Endothelial cell of umbilical vein (primary cell): ENCODE measurements around the gene GRIK1. TPM values are rescaled to one million over a fixed set of nuclear protein-coding genes. Genes with fewer than 3 reads are reported as not detected.

Experiments
- BruUV-seq: library from RNA; stranded (reverse); fragments of 400-500 nt; replicated peaks from 2 replicates; lab custom pipeline; 2021; lab: Mats Ljungman, UMichigan
- CTCF ChIA-PET: fragments of 300-600, 350-600 bp; sonication (Branson Sonifier 250); formaldehyde crosslinking; loops from one replicate; lab custom pipeline; 2021; ENCODE audit warnings: antibody characterized with exemption, inconsistent platforms; lab: Charles Lee
- POLR2A ChIA-PET: fragments of 300-600, 350-600 bp; sonication (Branson Sonifier 250); formaldehyde crosslinking; loops from one replicate; lab custom pipeline; 2021; ENCODE audit warnings: antibody characterized with exemption, inconsistent platforms; lab: Charles Lee
- DNase-seq: peaks from one replicate; pipeline ENCODE4 v3.0.0-alpha.2; 2011; ENCODE audit warnings: low read depth, low spot score
- FAIRE-seq: peaks from 2 replicates; lab custom pipeline; 2011; peaks lifted over from hg19 to GRCh38; lab: Jason Lieb, UNC
- H2AFZ ChIP-seq: 2 replicates; pipeline ENCODE4 v1.6.0; 2012; ENCODE audit warnings: low read depth, low read length, control low read depth, inconsistent platforms
- H3K27ac ChIP-seq: 2 replicates; pipeline ENCODE4 v1.5.1; 2011; ENCODE audit warnings: low read depth, mild to moderate bottlenecking, control low read depth, low read length, moderate library complexity; ENCODE audit not compliant: insufficient read depth
- H3K27me3 ChIP-seq, 2 experiments: 2 replicates each; pipeline versions ENCODE4 v1.6.0 to v1.6.1; 2011; ENCODE audit warnings: low read length in 2 of 2, mixed read lengths in 1 of 2; ENCODE audit not compliant: control insufficient read depth in 2 of 2, insufficient read depth in 2 of 2
- H3K36me3 ChIP-seq, 2 experiments: 2 replicates in 1 of 2; 3 replicates in 1 of 2; pipeline ENCODE4 v1.5.1; 2011; ENCODE audit warnings: low read length in 2 of 2, mild to moderate bottlenecking in 1 of 2, moderate library complexity in 1 of 2; ENCODE audit not compliant: control insufficient read depth in 2 of 2, insufficient read depth in 2 of 2; ENCODE audit errors: extremely low read depth in 1 of 2
- H3K4me1 ChIP-seq: 3 replicates; pipeline ENCODE4 v1.5.1; 2011; ENCODE audit warnings: mild to moderate bottlenecking, low read length; ENCODE audit not compliant: control insufficient read depth, insufficient read depth; ENCODE audit errors: extremely low read depth
- H3K4me2 ChIP-seq: 2 replicates; pipeline ENCODE4 v1.6.1; 2011; ENCODE audit warnings: low read length, control low read depth, mixed read lengths; ENCODE audit not compliant: insufficient read depth
- H3K4me3 ChIP-seq, 3 experiments: fragments of 200-600 bp in 1 of 3; sonication (generic), shearing (Covaris generic) in 1 of 3; replicated peaks in 1 of 3; 2 replicates each; pipeline ENCODE4 v1.5.1; 2011 to 2016; ENCODE audit warnings: control low read depth in 3 of 3, low read length in 3 of 3, mild to moderate bottlenecking in 2 of 3, inconsistent platforms in 1 of 3, low read depth in 1 of 3, moderate library complexity in 1 of 3; ENCODE audit not compliant: insufficient read depth in 1 of 3
- H3K79me2 ChIP-seq: 2 replicates; pipeline ENCODE4 v1.6.0; 2012; ENCODE audit warnings: low read length, inconsistent platforms; ENCODE audit not compliant: control insufficient read depth, insufficient read depth
- H3K9ac ChIP-seq: replicated peaks from 2 replicates; pipeline ENCODE3; 2011; ENCODE audit warnings: low read length, control low read depth; ENCODE audit not compliant: insufficient read depth; ENCODE audit errors: extremely low read depth
- H3K9me1 ChIP-seq: replicated peaks from 3 replicates; pipeline ENCODE4 v1.6.0; 2011; ENCODE audit warnings: mild to moderate bottlenecking, low read length; ENCODE audit not compliant: control insufficient read depth, insufficient read depth; ENCODE audit errors: extremely low read depth
- H3K9me3 ChIP-seq: replicated peaks from 2 replicates; pipeline ENCODE4 v1.5.1; 2012; ENCODE audit warnings: low read length, inconsistent platforms; ENCODE audit not compliant: control insufficient read depth, insufficient read depth
- H4K20me1 ChIP-seq: replicated peaks from 2 replicates; pipeline ENCODE3; 2011; ENCODE audit warnings: mild to moderate bottlenecking, low read length; ENCODE audit not compliant: control insufficient read depth, insufficient read depth; ENCODE audit errors: extremely low read depth
- CTCF ChIP-seq, 2 donors: IDR thresholded peaks; 1 replicate in 1 of 2; 2 replicates in 1 of 2; pipeline ENCODE4 v1.5.1; 2011; ENCODE audit warnings: low read length in 2 of 2, mild to moderate bottlenecking in 2 of 2, moderate library complexity in 2 of 2, control low read depth in 1 of 2, inconsistent platforms in 1 of 2, low read depth in 1 of 2; ENCODE audit not compliant: insufficient read depth in 1 of 2; ENCODE audit errors: extremely low read depth in 1 of 2
- EZH2 ChIP-seq: IDR thresholded peaks from 2 replicates; pipeline ENCODE4 v1.6.1; 2012; ENCODE audit warnings: borderline replicate concordance, low read depth, mild to moderate bottlenecking, moderate library complexity, low read length, inconsistent platforms; ENCODE audit not compliant: severe bottlenecking
- GATA2 ChIP-seq: IDR thresholded peaks from 2 replicates; pipeline ENCODE4 v1.7.0; 2011; ENCODE audit warnings: low read depth, mild to moderate bottlenecking, moderate library complexity, mixed read lengths, low read length; ENCODE audit not compliant: insufficient read length, insufficient read depth
- MYC ChIP-seq: IDR thresholded peaks from one replicate; pipeline ENCODE4 v1.6.1; 2011; ENCODE audit warnings: mild to moderate bottlenecking, low read depth, low read length
- POLR2A ChIP-seq: IDR thresholded peaks from 2 replicates; pipeline ENCODE4 v1.6.1; 2012; ENCODE audit warnings: low read depth, mild to moderate bottlenecking, control low read depth, low read length
- POLR2AphosphoS5 ChIP-seq: IDR thresholded peaks from 2 replicates; pipeline ENCODE4 v1.6.1; 2012; ENCODE audit warnings: low read depth, mild to moderate bottlenecking, control low read depth, low read length, moderate library complexity; ENCODE audit not compliant: insufficient read depth
- dilution Hi-C: fragments of 300-500 bp; cut with MboI; formaldehyde crosslinking; loops from one replicate; pipeline ENCODE4 v1.15.0; 2019; ENCODE audit warnings: low sequenced_read_pairs; ENCODE audit not compliant: extremely low pct_ligation_motif_present
- intact Hi-C: fragments of 100-400 bp; cut with micrococcal nuclease; formaldehyde crosslinking; loops from one replicate; pipeline ENCODE4 v1.10.0; 2022
- polyA plus RNA-seq, 4 experiments: library from polyadenylated mRNA; depleted of rRNA in 3 of 4; stranded (reverse) in 3 of 4; unstranded in 1 of 4; fragments of >200 nt; gene quantifications; 2 replicates each; pipeline versions ENCODE4 v1.2.1 to v1.2.3, GENCODE V29; 2011 to 2012; ENCODE audit warnings: missing spikeins in 1 of 4
- total RNA-seq: library from RNA; stranded (reverse); gene quantifications from 2 replicates; pipeline ENCODE4 v1.2.3, GENCODE V29; 2021
- TF ChIP-seq, protein P1 (sequence below): IDR thresholded peaks from 2 replicates; pipeline ENCODE4 v1.6.1; 2011; ENCODE audit not compliant: insufficient read depth, insufficient read length

GRIK1 gene
- total and polyA plus RNA-seq, 2 donors (not counting 3 experiments of a cell fraction or from before 2014, with no cell fraction given) = not detected

GRCh38 chr21:29749223-29749622, 190.6 kb downstream of the GRIK1 start:
- FAIRE-seq = no peak
- dilution Hi-C loops (no loop called here), intact Hi-C loops (no loop called here)
- no peaks in the 10 kb centered on the region for H4K20me1 ChIP-seq
- H3K4me1 ChIP-seq = no peaks in the 10 kb centered on the region
- H3K36me3 ChIP-seq = no peaks in the 10 kb centered on the region
- H3K27me3 ChIP-seq = no peaks in the 10 kb centered on the region
- ChIA-PET POLR2A (no interaction called here), CTCF (no interaction called here)
- H3K4me3 ChIP-seq = no peak overlapping the region
- DNase-seq = no peak
- no peak overlapping the region for H3K4me2 ChIP-seq
- no peak for TF ChIP-seq EZH2
- TF ChIP-seq, protein P1, sequence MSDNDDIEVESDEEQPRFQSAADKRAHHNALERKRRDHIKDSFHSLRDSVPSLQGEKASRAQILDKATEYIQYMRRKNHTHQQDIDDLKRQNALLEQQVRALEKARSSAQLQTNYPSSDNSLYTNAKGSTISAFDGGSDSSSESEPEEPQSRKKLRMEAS = no peak
- no peak for TF ChIP-seq POLR2A
- TF ChIP-seq MYC = no peak
- no peak for TF ChIP-seq CTCF (IDR thresholded peaks at IDR 0.05; ENCODE audit: extremely low read depth in 1 of 2, insufficient read depth in 1 of 2, low read depth in 1 of 2, low read length in 2 of 2)
- TF ChIP-seq POLR2AphosphoS5 = no peak
- TF ChIP-seq GATA2 = no peak
- H3K9me1 ChIP-seq = no peaks in the 10 kb centered on the region
- no TSS peak for BruUV-seq
- no peaks in the 10 kb centered on the region for H3K9me3 ChIP-seq
- H3K9ac ChIP-seq = no peak overlapping the region
- H2AFZ ChIP-seq = no peak overlapping the region
- H3K79me2 ChIP-seq = no peaks in the 10 kb centered on the region
- H3K27ac ChIP-seq = no peak overlapping the region
